OCI-LY1 (cell line): ENCODE data around the gene OR6B1.

ENCODE experiments used
- H2AFZ ChIP-seq: fragments of 200-600 bp; sonication (generic), shearing (Covaris generic); 2 replicates; pipeline ENCODE4 v1.6.0; 2014; ENCODE audit warnings: antibody characterized with exemption, mild to moderate bottlenecking, low read length
- H3F3A ChIP-seq: fragments of 200-600 bp; sonication (generic), shearing (Covaris generic); 2 replicates; pipeline ENCODE4 v1.6.0; 2014; ENCODE audit warnings: mild to moderate bottlenecking, antibody characterized with exemption, low read length, moderate library complexity; ENCODE audit not compliant: insufficient read depth
- H3K27ac ChIP-seq: fragments of 200-600 bp; sonication (generic); 2 replicates; pipeline ENCODE4 v1.5.1; 2014; ENCODE audit warnings: low read length, mixed run types, mild to moderate bottlenecking, low read depth; ENCODE audit not compliant: poor library complexity, severe bottlenecking
- H3K27me3 ChIP-seq: fragments of 200-600 bp; sonication (generic); 2 replicates; pipeline ENCODE4 v1.6.0; 2014; ENCODE audit warnings: antibody characterized with exemption, mild to moderate bottlenecking, low read length, moderate library complexity; ENCODE audit not compliant: insufficient read depth
- H3K36me3 ChIP-seq: fragments of 200-600 bp; sonication (generic); 2 replicates; pipeline ENCODE4 v1.6.1; 2014; ENCODE audit warnings: mild to moderate bottlenecking, antibody characterized with exemption, low read length, moderate library complexity, mixed read lengths; ENCODE audit not compliant: insufficient read depth
- H3K4me1 ChIP-seq: fragments of 200-600 bp; sonication (generic); 2 replicates; pipeline ENCODE4 v1.5.1; 2014; ENCODE audit warnings: mild to moderate bottlenecking, low read length, moderate library complexity; ENCODE audit not compliant: insufficient read depth, severe bottlenecking
- H3K4me2 ChIP-seq: fragments of 200-600 bp; sonication (generic), shearing (Covaris generic); 2 replicates; pipeline ENCODE4 v1.6.1; 2014; ENCODE audit warnings: low read length
- H3K4me3 ChIP-seq: fragments of 200-600 bp; sonication (generic); 2 replicates; pipeline ENCODE4 v1.5.1; 2014; ENCODE audit warnings: low read length, low read depth, mild to moderate bottlenecking, mixed read lengths; ENCODE audit not compliant: poor library complexity, severe bottlenecking
- H3K79me2 ChIP-seq: fragments of 200-600 bp; shearing (Covaris generic); 2 replicates; pipeline ENCODE4 v1.6.1; 2016; ENCODE audit warnings: mixed run types, low read length, mixed read lengths; ENCODE audit not compliant: insufficient read depth
- H3K9ac ChIP-seq: fragments of 200-600 bp; sonication (generic), shearing (Covaris generic); 2 replicates; pipeline ENCODE4 v1.6.1; 2014; ENCODE audit warnings: mild to moderate bottlenecking, low read length, mixed read lengths
- H3K9me2 ChIP-seq: fragments of 200-600 bp; sonication (generic), shearing (Covaris generic); 2 replicates; pipeline ENCODE4 v1.6.1; 2014; ENCODE audit warnings: low read depth, mild to moderate bottlenecking, low read length, mixed read lengths
- H3K9me3 ChIP-seq: fragments of 200-600 bp; shearing (Covaris generic); 2 replicates; pipeline ENCODE4 v1.6.1; 2014; ENCODE audit warnings: low read length, mixed read lengths
- H4K20me1 ChIP-seq: fragments of 200-600 bp; sonication (generic), shearing (Covaris generic); 2 replicates; pipeline ENCODE4 v1.6.0; 2016; ENCODE audit warnings: mild to moderate bottlenecking, low read length; ENCODE audit not compliant: insufficient read depth
- CTCF ChIP-seq: fragments of 200-600 bp; sonication (generic), shearing (Covaris generic); IDR thresholded peaks from 2 replicates; pipeline ENCODE4 v1.5.1; 2017; ENCODE audit warnings: mild to moderate bottlenecking, antibody characterized with exemption, low read length, moderate library complexity, mixed read lengths
- EZH2 ChIP-seq: fragments of 200-600 bp; sonication (generic), shearing (Covaris generic); IDR thresholded peaks from 2 replicates; pipeline ENCODE4 v1.8.0; 2017; ENCODE audit warnings: borderline replicate concordance, mixed run types, mild to moderate bottlenecking, antibody characterized with exemption, low read length, moderate library complexity, mixed read lengths

OR6B1 gene

GRCh38 chr7:144024213-144024612, 24.1 kb downstream of the OR6B1 start:
- no peaks in the 10 kb centered on the region for H3K9me2 ChIP-seq
- no peaks in the 10 kb centered on the region for H4K20me1 ChIP-seq
- H3K79me2 ChIP-seq, result no peaks in the 10 kb centered on the region
- TF ChIP-seq CTCF, result no peak
- no peak for TF ChIP-seq EZH2
- no peak overlapping the region for H3K4me2 ChIP-seq
- no peak overlapping the region for H2AFZ ChIP-seq
- no peak overlapping the region for H3K27ac ChIP-seq
- H3K4me1 ChIP-seq, result no peaks in the 10 kb centered on the region
- H3K4me3 ChIP-seq, result no peak overlapping the region
- H3K27me3 ChIP-seq, result no peaks in the 10 kb centered on the region
- H3K36me3 ChIP-seq, result no peaks in the 10 kb centered on the region
- no peak overlapping the region for H3K9ac ChIP-seq
- H3F3A ChIP-seq, result no peaks in the 10 kb centered on the region
- no peaks in the 10 kb centered on the region for H3K9me3 ChIP-seq

DNA sequence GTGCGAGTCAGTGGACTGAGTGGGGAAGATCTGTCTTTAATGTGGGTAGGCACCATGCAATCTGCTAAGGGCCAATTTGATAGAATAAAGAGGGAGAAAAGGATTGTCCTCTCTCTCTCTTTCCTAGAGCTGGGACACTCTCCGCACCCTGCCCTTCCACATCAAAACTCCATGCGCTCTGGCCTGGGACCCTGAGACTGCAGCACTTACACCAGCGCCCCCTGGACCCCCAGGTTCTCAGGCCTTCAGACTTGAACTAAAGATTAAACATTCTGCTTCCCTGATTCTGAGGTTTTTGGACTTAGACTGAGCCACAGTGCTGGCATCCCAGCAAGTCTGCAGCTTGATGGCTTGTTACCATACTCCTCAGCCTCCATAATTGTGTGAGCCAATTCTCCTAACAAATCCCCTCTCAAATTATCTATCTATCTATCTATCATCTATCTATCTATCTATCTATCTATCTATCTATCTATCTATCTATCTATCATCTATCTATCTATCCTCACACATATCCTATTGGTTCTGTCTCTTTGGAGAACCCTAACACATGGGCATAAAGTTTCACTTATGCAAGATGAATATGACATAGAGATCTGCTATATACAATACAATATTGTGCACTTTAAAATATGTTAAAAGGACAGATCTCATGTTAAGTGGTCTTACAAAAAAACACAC, 26.2 kb downstream of the OR6B1 start:
- Histone ChIP-seq H3F3A (no peaks in the 10 kb centered on the region), H3K4me2 (no peak overlapping the region), H3K9me3 (no peaks in the 10 kb centered on the region), H3K27me3 (no peaks in the 10 kb centered on the region), H2AFZ (no peak overlapping the region), H3K4me1 (no peaks in the 10 kb centered on the region), H4K20me1 (no peaks in the 10 kb centered on the region), H3K9me2 (no peaks in the 10 kb centered on the region), H3K9ac (no peak overlapping the region), H3K27ac (no peak overlapping the region), H3K36me3 (no peaks in the 10 kb centered on the region), H3K79me2 (no peaks in the 10 kb centered on the region), H3K4me3 (no peak overlapping the region)
- TF ChIP-seq CTCF (no peak), EZH2 (no peak)

- Histone ChIP-seq H3K9me3 (no peaks in the 10 kb centered on the region), H3K79me2 (no peaks in the 10 kb centered on the region), H3K4me3 (no peak overlapping the region), H3K27ac (no peak overlapping the region), H3K4me1 (no peaks in the 10 kb centered on the region), H3K27me3 (no peaks in the 10 kb centered on the region), H3K9me2 (no peaks in the 10 kb centered on the region), H3K9ac (no peak overlapping the region), H3K36me3 (no peaks in the 10 kb centered on the region), H3F3A (no peaks in the 10 kb centered on the region), H2AFZ (no peak overlapping the region), H4K20me1 (no peaks in the 10 kb centered on the region), H3K4me2 (no peak overlapping the region)
- TF ChIP-seq CTCF (0 out of 2 replicates have a peak, but pooled peaks have one; percentile 22), EZH2 (no peak)
Measured at GRCh38 chr7:144027070-144027469, 26.9 kb downstream of the OR6B1 start.
